ENCODE results near the gene RASSF9.

DNA sequence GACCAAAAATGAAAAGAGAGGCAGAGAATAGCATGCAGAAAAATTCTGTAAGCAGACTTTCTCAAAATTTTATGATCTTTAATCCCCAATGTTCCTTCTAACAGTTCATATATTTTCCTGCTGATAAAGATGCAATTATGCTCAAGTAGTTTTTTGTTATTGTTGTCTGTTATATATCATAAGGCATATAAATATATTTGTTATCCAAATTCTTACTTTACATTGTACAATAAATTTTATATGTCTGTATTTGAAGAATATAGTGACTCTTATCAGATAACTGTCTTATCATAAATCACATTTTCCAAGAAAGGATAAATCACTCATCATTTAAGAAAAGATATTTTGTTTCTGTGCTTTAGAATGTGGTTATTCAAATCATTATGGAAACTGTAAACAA, 2.6 kb downstream of the RASSF9 start:
- TF ChIP-seq, protein P1, sequence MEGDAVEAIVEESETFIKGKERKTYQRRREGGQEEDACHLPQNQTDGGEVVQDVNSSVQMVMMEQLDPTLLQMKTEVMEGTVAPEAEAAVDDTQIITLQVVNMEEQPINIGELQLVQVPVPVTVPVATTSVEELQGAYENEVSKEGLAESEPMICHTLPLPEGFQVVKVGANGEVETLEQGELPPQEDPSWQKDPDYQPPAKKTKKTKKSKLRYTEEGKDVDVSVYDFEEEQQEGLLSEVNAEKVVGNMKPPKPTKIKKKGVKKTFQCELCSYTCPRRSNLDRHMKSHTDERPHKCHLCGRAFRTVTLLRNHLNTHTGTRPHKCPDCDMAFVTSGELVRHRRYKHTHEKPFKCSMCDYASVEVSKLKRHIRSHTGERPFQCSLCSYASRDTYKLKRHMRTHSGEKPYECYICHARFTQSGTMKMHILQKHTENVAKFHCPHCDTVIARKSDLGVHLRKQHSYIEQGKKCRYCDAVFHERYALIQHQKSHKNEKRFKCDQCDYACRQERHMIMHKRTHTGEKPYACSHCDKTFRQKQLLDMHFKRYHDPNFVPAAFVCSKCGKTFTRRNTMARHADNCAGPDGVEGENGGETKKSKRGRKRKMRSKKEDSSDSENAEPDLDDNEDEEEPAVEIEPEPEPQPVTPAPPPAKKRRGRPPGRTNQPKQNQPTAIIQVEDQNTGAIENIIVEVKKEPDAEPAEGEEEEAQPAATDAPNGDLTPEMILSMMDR (conservative IDR thresholded peaks at IDR 0.05; ENCODE audit: low read depth, low read length) = no peak
- no peak for TF ChIP-seq EZH2 (IDR thresholded peaks at IDR 0.05; ENCODE audit: borderline replicate concordance, low read depth, low read length, poor library complexity, severe bottlenecking)

Measured in A673 (cell line).